ENCODE measurements around the gene DUSP14. TPM values are rescaled to one million over a fixed set of nuclear protein-coding genes. Genes with fewer than 3 reads are reported as not detected.

DUSP14 gene
- total RNA-seq, 1 donor from 2014 or later = 19.9 TPM

- Histone ChIP-seq H3K36me3 (peaks cover 0 to 38% of the 10 kb centered on the region in 2 donors), H3K4me3 (no peak overlapping the region), H3K27me3 (no peaks in the 10 kb centered on the region), H3K27ac (no peak overlapping the region), H3K9me3 (no peaks in the 10 kb centered on the region), H3K4me1 (no peaks in the 10 kb centered on the region)
- DNase-seq (ENCODE audit: extremely low spot score in 2 of 2) = no peak
- intact Hi-C loops (cut with DNase I) = no loop called here
- TF ChIP-seq POLR2AphosphoS5 (IDR thresholded peaks at IDR 0.05; ENCODE audit: insufficient read depth in 1 of 2, low read depth in 1 of 2) (no peak), CTCF (IDR thresholded peaks at IDR 0.05) (no peak), POLR2A (IDR thresholded peaks at IDR 0.05) (no peak)
Observed at GRCh38 chr17:37513711-37514110, 24.0 kb downstream of the DUSP14 start.

GRCh38 chr17:37516127-37516571 lies 26.5 kb downstream of the DUSP14 start:
- Histone ChIP-seq H3K4me1 (no peaks in the 10 kb centered on the region), H3K27ac (no peak overlapping the region), H3K36me3 (peaks cover 0 to 45% of the 10 kb centered on the region in 2 donors), H3K9me3 (no peaks in the 10 kb centered on the region), H3K4me3 (no peak overlapping the region), H3K27me3 (no peaks in the 10 kb centered on the region)
- TF ChIP-seq CTCF (IDR thresholded peaks at IDR 0.05) (no peak), POLR2A (IDR thresholded peaks at IDR 0.05) (no peak), POLR2AphosphoS5 (IDR thresholded peaks at IDR 0.05; ENCODE audit: insufficient read depth in 1 of 2, low read depth in 1 of 2) (no peak)
- intact Hi-C loops (cut with DNase I) = no loop called here
- DNase-seq (ENCODE audit: extremely low spot score in 2 of 2) = no peak

- no peaks in the 10 kb centered on the region for H3K27me3 ChIP-seq
- no peak overlapping the region for H3K27ac ChIP-seq
- TF ChIP-seq POLR2A (IDR thresholded peaks at IDR 0.05) (no peak), POLR2AphosphoS5 (IDR thresholded peaks at IDR 0.05; ENCODE audit: insufficient read depth in 1 of 2, low read depth in 1 of 2) (no peak), CTCF (IDR thresholded peaks at IDR 0.05) (no peak)
- DNase-seq (ENCODE audit: extremely low spot score in 2 of 2) = no peak
- H3K4me1 ChIP-seq = no peaks in the 10 kb centered on the region
- no peak overlapping the region for H3K4me3 ChIP-seq
- no peaks in the 10 kb centered on the region for H3K9me3 ChIP-seq
- peaks cover 0 to 41% of the 10 kb centered on the region in 2 donors for H3K36me3 ChIP-seq
- intact Hi-C loops (cut with DNase I) = no loop called here
Observed at GRCh38 chr17:37517881-37518280, 28.2 kb downstream of the DUSP14 start.

- DNase-seq (ENCODE audit: extremely low spot score in 2 of 2) = no peak
- no peak for TF ChIP-seq POLR2A (IDR thresholded peaks at IDR 0.05)
- TF ChIP-seq POLR2AphosphoS5 (IDR thresholded peaks at IDR 0.05; ENCODE audit: insufficient read depth in 1 of 2, low read depth in 1 of 2) = no peak
- no peak for TF ChIP-seq CTCF (IDR thresholded peaks at IDR 0.05)
- Histone ChIP-seq H3K4me1 (no peaks in the 10 kb centered on the region), H3K4me3 (no peak overlapping the region), H3K36me3 (peaks cover 0 to 41% of the 10 kb centered on the region in 2 donors), H3K27ac (no peak overlapping the region), H3K9me3 (no peaks in the 10 kb centered on the region), H3K27me3 (no peaks in the 10 kb centered on the region)
- intact Hi-C loops (cut with DNase I) = no loop called here
Observed at GRCh38 chr17:37518826-37519225, 29.1 kb downstream of the DUSP14 start.

GRCh38 chr17:37519251-37519985 lies 29.7 kb downstream of the DUSP14 start:
- no peak overlapping the region for H3K27ac ChIP-seq
- no peaks in the 10 kb centered on the region for H3K27me3 ChIP-seq
- no peak for TF ChIP-seq POLR2AphosphoS5 (IDR thresholded peaks at IDR 0.05; ENCODE audit: insufficient read depth in 1 of 2, low read depth in 1 of 2)
- no peak for TF ChIP-seq CTCF (IDR thresholded peaks at IDR 0.05)
- no peak for TF ChIP-seq POLR2A (IDR thresholded peaks at IDR 0.05)
- DNase-seq (ENCODE audit: extremely low spot score in 2 of 2) = no peak
- no peaks in the 10 kb centered on the region for H3K4me1 ChIP-seq
- H3K9me3 ChIP-seq = no peaks in the 10 kb centered on the region
- peaks cover 0 to 47% of the 10 kb centered on the region in 2 donors for H3K36me3 ChIP-seq
- intact Hi-C loops (cut with DNase I) = no loop called here
- H3K4me3 ChIP-seq = no peak overlapping the region

Data from vagina (tissue), 2 donors.